DMS53 (cell line): Measurements from ENCODE around the gene UBFD1.
"Not testable (repeated sequence)": the region's sequence is repeated elsewhere in the genome, so short reads cannot be mapped to it uniquely, and the experiment has no call there.

Experiments
- DNase-seq: peaks from one replicate; lab custom pipeline; 2025; lab: John Stamatoyannopoulos, UW

The UBFD1 gene

GRCh38 chr16:23527961-23528643 lies 29.4 kb upstream of the UBFD1 start:
- peak; percentile 50 for DNase-seq

- no peak for DNase-seq
These were observed 28.8 kb upstream of the UBFD1 start for GRCh38 chr16:23528644-23529310.

- no peak for DNase-seq
These were observed 27.5 kb upstream of the UBFD1 start for GRCh38 chr16:23530062-23530461.

GRCh38 chr16:23532448-23532847 lies 25.1 kb upstream of the UBFD1 start:
- no peak for DNase-seq

GRCh38 chr16:23534868-23535860 lies 22.4 kb upstream of the UBFD1 start:
- no peak for DNase-seq

- no peak for DNase-seq
These were observed 21.6 kb upstream of the UBFD1 start for GRCh38 chr16:23535901-23536300.

- no peak for DNase-seq
These were observed 20.1 kb upstream of the UBFD1 start for GRCh38 chr16:23537390-23537789.

- DNase-seq = no peak
These were observed 18.6 kb upstream of the UBFD1 start for GRCh38 chr16:23538919-23539278.

- peak; percentile 97 for DNase-seq
These were observed 17.3 kb upstream of the UBFD1 start for GRCh38 chr16:23539984-23540816.

- DNase-seq = not testable (repeated sequence)
These were observed 16.7 kb upstream of the UBFD1 start for GRCh38 chr16:23540817-23541178.

GRCh38 chr16:23544436-23544835 lies 13.1 kb upstream of the UBFD1 start:
- no peak for DNase-seq

- DNase-seq = no peak
These were observed 7.6 kb upstream of the UBFD1 start for GRCh38 chr16:23549938-23550337.

GRCh38 chr16:23552161-23552560 lies 5.4 kb upstream of the UBFD1 start:
- DNase-seq = no peak

- no peak for DNase-seq
These were observed 3.0 kb upstream of the UBFD1 start for GRCh38 chr16:23554536-23554935.

- peak; percentile 46 for DNase-seq
These were observed 514 bp downstream of the UBFD1 start for GRCh38 chr16:23557779-23558702.

- no peak for DNase-seq
These were observed 4.1 kb downstream of the UBFD1 start for GRCh38 chr16:23561586-23561985.

GRCh38 chr16:23562505-23562904 lies 5.0 kb downstream of the UBFD1 start:
- DNase-seq = no peak

GRCh38 chr16:23563186-23563585 lies 5.7 kb downstream of the UBFD1 start:
- DNase-seq = no peak

- DNase-seq = no peak
These were observed 7.2 kb downstream of the UBFD1 start for GRCh38 chr16:23564575-23565363.

GRCh38 chr16:23566724-23567123 lies 9.2 kb downstream of the UBFD1 start:
- DNase-seq = no peak
